ACC112 (cell line): Measurements from ENCODE around the gene PROM2.

Experiments
- H2AFZ ChIP-seq: fragments of 200-600 bp; sonication (generic); one replicate; pipeline ENCODE4 v1.6.0; 2017; ENCODE audit warnings: antibody characterized with exemption, low read length; ENCODE audit not compliant: unreplicated experiment
- H3K27ac ChIP-seq: fragments of 200-600 bp; sonication (generic); 2 replicates; pipeline ENCODE4 v1.5.1; 2014; ENCODE audit warnings: low read depth, mild to moderate bottlenecking, antibody characterized with exemption, low read length, moderate library complexity
- H3K27me3 ChIP-seq: fragments of 200-600 bp; sonication (generic); 2 replicates; pipeline ENCODE4 v1.6.1; 2014; ENCODE audit warnings: mild to moderate bottlenecking, antibody characterized with exemption, low read length, moderate library complexity, mixed read lengths; ENCODE audit not compliant: insufficient read depth
- H3K36me3 ChIP-seq: fragments of 200-600 bp; sonication (generic); 2 replicates; pipeline ENCODE4 v1.6.1; 2016; ENCODE audit warnings: mild to moderate bottlenecking, antibody characterized with exemption, low read length, moderate library complexity, mixed read lengths; ENCODE audit not compliant: insufficient read depth
- H3K4me1 ChIP-seq: fragments of 200-600 bp; sonication (generic); one replicate; pipeline ENCODE4 v1.6.1; 2016; ENCODE audit warnings: low read length, mixed read lengths; ENCODE audit not compliant: insufficient read depth, unreplicated experiment, control insufficient read depth
- H3K4me3 ChIP-seq: fragments of 200-600 bp; sonication (generic); 2 replicates; pipeline ENCODE4 v1.5.1; 2014; ENCODE audit warnings: mild to moderate bottlenecking, low read depth, low read length
- H3K79me2 ChIP-seq: fragments of 200-600 bp; sonication (generic); one replicate; pipeline ENCODE4 v1.6.0; 2016; ENCODE audit warnings: low read length; ENCODE audit not compliant: control insufficient read depth, unreplicated experiment, insufficient read depth

Gene PROM2

GRCh38 chr2:95325026-95325425 lies 50.8 kb downstream of the PROM2 start:
- Histone ChIP-seq H3K36me3 (no peaks in the 10 kb centered on the region), H3K4me1 (no peaks in the 10 kb centered on the region), H3K27ac (no peak overlapping the region), H3K27me3 (no peaks in the 10 kb centered on the region), H3K4me3 (no peak overlapping the region), H3K79me2 (no peaks in the 10 kb centered on the region), H2AFZ (no peak overlapping the region)

- no peaks in the 10 kb centered on the region for H3K79me2 ChIP-seq
- no peak overlapping the region for H3K27ac ChIP-seq
- no peaks in the 10 kb centered on the region for H3K27me3 ChIP-seq
- no peak overlapping the region for H3K4me3 ChIP-seq
- H3K4me1 ChIP-seq, result no peaks in the 10 kb centered on the region
- no peak overlapping the region for H2AFZ ChIP-seq
- no peaks in the 10 kb centered on the region for H3K36me3 ChIP-seq
Measured at GRCh38 chr2:95325590-95326432, 51.6 kb downstream of the PROM2 start.

- no peak overlapping the region for H3K4me3 ChIP-seq
Measured at GRCh38 chr2:95326433-95327140, 52.3 kb downstream of the PROM2 start.

GRCh38 chr2:95327861-95328260 lies 53.6 kb downstream of the PROM2 start:
- Histone ChIP-seq H3K4me3 (no peak overlapping the region), H3K4me1 (no peaks in the 10 kb centered on the region), H3K27ac (no peak overlapping the region), H3K36me3 (no peaks in the 10 kb centered on the region), H3K79me2 (no peaks in the 10 kb centered on the region), H3K27me3 (no peaks in the 10 kb centered on the region), H2AFZ (no peak overlapping the region)

More at GRCh38 chr2:95326433-95327140, 52.3 kb downstream of the PROM2 start:
- Histone ChIP-seq H3K27ac (no peak overlapping the region), H3K79me2 (no peaks in the 10 kb centered on the region), H3K36me3 (no peaks in the 10 kb centered on the region), H3K27me3 (no peaks in the 10 kb centered on the region), H2AFZ (no peak overlapping the region), H3K4me1 (no peaks in the 10 kb centered on the region)

- Histone ChIP-seq H3K36me3 (no peaks in the 10 kb centered on the region), H3K27ac (no peak overlapping the region), H3K79me2 (no peaks in the 10 kb centered on the region), H3K27me3 (no peaks in the 10 kb centered on the region), H3K4me1 (peaks cover 4% of the 10 kb centered on the region), H3K4me3 (no peak overlapping the region), H2AFZ (no peak overlapping the region)
Measured at GRCh38 chr2:95328358-95329125, 54.3 kb downstream of the PROM2 start.

- Histone ChIP-seq H3K4me1 (peaks cover 13% of the 10 kb centered on the region), H2AFZ (no peak overlapping the region), H3K79me2 (no peaks in the 10 kb centered on the region), H3K27me3 (no peaks in the 10 kb centered on the region), H3K27ac (no peak overlapping the region), H3K36me3 (no peaks in the 10 kb centered on the region), H3K4me3 (no peak overlapping the region)
Measured at GRCh38 chr2:95329401-95329800, 55.2 kb downstream of the PROM2 start.

GRCh38 chr2:95329891-95330793 lies 55.9 kb downstream of the PROM2 start:
- Histone ChIP-seq H3K36me3 (no peaks in the 10 kb centered on the region), H2AFZ (no peak overlapping the region), H3K4me3 (no peak overlapping the region), H3K4me1 (peaks cover 20% of the 10 kb centered on the region), H3K27me3 (no peaks in the 10 kb centered on the region), H3K79me2 (no peaks in the 10 kb centered on the region), H3K27ac (no peak overlapping the region)

- Histone ChIP-seq H3K79me2 (no peaks in the 10 kb centered on the region), H3K27ac (no peak overlapping the region), H2AFZ (no peak overlapping the region), H3K27me3 (no peaks in the 10 kb centered on the region), H3K4me3 (no peak overlapping the region), H3K36me3 (no peaks in the 10 kb centered on the region), H3K4me1 (peaks cover 26% of the 10 kb centered on the region)
Measured at GRCh38 chr2:95330794-95331338, 56.6 kb downstream of the PROM2 start.

- Histone ChIP-seq H3K79me2 (no peaks in the 10 kb centered on the region), H3K4me3 (no peak overlapping the region), H3K4me1 (peaks cover 29% of the 10 kb centered on the region), H3K27me3 (no peaks in the 10 kb centered on the region), H3K27ac (no peak overlapping the region), H2AFZ (no peak overlapping the region), H3K36me3 (no peaks in the 10 kb centered on the region)
Measured at GRCh38 chr2:95331606-95332005, 57.4 kb downstream of the PROM2 start.

- no peak overlapping the region for H3K4me3 ChIP-seq
- H2AFZ ChIP-seq, result no peak overlapping the region
- no peaks in the 10 kb centered on the region for H3K27me3 ChIP-seq
- H3K36me3 ChIP-seq, result no peaks in the 10 kb centered on the region
- no peak overlapping the region for H3K27ac ChIP-seq
- peaks cover 29% of the 10 kb centered on the region for H3K4me1 ChIP-seq
- no peaks in the 10 kb centered on the region for H3K79me2 ChIP-seq
Measured at GRCh38 chr2:95332036-95332435, 57.8 kb downstream of the PROM2 start.
